Astrocyte (in vitro differentiated cells and primary cell): Measurements from ENCODE around the gene VWA5B1. TPM values are rescaled to one million over a fixed set of nuclear protein-coding genes. Genes with fewer than 3 reads are reported as not detected.

Source experiments
- DNase-seq: peaks from one replicate; pipeline ENCODE4 v3.0.0-alpha.2; 2010; ENCODE audit warnings: low read depth
- FAIRE-seq: peaks from 2 replicates; lab custom pipeline; 2011; peaks lifted over from hg19 to GRCh38; lab: Jason Lieb, UNC
- H2AFZ ChIP-seq: 2 replicates; pipeline ENCODE4 v1.6.0; 2012; ENCODE audit warnings: low read depth, low read length, inconsistent platforms
- H3K27ac ChIP-seq: 2 replicates; pipeline ENCODE4 v1.5.1; 2011; ENCODE audit warnings: low read depth, low read length, inconsistent platforms
- H3K27me3 ChIP-seq: 2 replicates; pipeline ENCODE4 v1.6.0; 2011; ENCODE audit warnings: low read length, inconsistent platforms; ENCODE audit not compliant: insufficient read depth
- H3K36me3 ChIP-seq: 2 replicates; pipeline ENCODE4 v1.5.1; 2011; ENCODE audit warnings: low read length, inconsistent platforms; ENCODE audit not compliant: insufficient read depth
- H3K4me1 ChIP-seq: 2 replicates; pipeline ENCODE4 v1.5.1; 2011; ENCODE audit warnings: low read length, inconsistent platforms; ENCODE audit not compliant: insufficient read depth
- H3K4me2 ChIP-seq: 2 replicates; pipeline ENCODE4 v1.6.0; 2012; ENCODE audit warnings: low read length, inconsistent platforms
- H3K4me3 ChIP-seq: 2 replicates; pipeline ENCODE4 v1.5.1; 2011; ENCODE audit warnings: low read depth, mild to moderate bottlenecking, low read length, inconsistent platforms; ENCODE audit not compliant: insufficient read depth
- H3K79me2 ChIP-seq: 2 replicates; pipeline ENCODE4 v1.6.0; 2012; ENCODE audit warnings: mild to moderate bottlenecking, low read length, inconsistent platforms; ENCODE audit not compliant: insufficient read depth
- H3K9ac ChIP-seq: 2 replicates; pipeline ENCODE4 v1.6.0; 2012; ENCODE audit warnings: mild to moderate bottlenecking, low read length, inconsistent platforms
- H3K9me3 ChIP-seq: 2 replicates; pipeline ENCODE4 v1.5.1; 2012; ENCODE audit warnings: low read depth, mild to moderate bottlenecking, low read length, inconsistent platforms; ENCODE audit not compliant: insufficient read depth
- H4K20me1 ChIP-seq: 2 replicates; pipeline ENCODE4 v1.6.0; 2012; ENCODE audit warnings: low read length, inconsistent platforms; ENCODE audit not compliant: insufficient read depth
- H3K27ac Mint-ChIP-seq: one replicate; pipeline ENCODE4 v1.8.0; 2021; ENCODE audit warnings: mild to moderate bottlenecking, mixed read lengths; ENCODE audit not compliant: unreplicated experiment
- H3K27me3 Mint-ChIP-seq: one replicate; pipeline ENCODE4 v1.8.0; 2021; ENCODE audit warnings: low read depth, mixed read lengths; ENCODE audit not compliant: unreplicated experiment
- H3K36me3 Mint-ChIP-seq: one replicate; pipeline ENCODE4 v1.8.0; 2021; ENCODE audit warnings: low read depth, mixed read lengths; ENCODE audit not compliant: unreplicated experiment
- H3K4me1 Mint-ChIP-seq: one replicate; pipeline ENCODE4 v1.8.0; 2021; ENCODE audit warnings: low read depth, mixed read lengths; ENCODE audit not compliant: unreplicated experiment
- H3K4me3 Mint-ChIP-seq: one replicate; pipeline ENCODE4 v1.8.0; 2021; ENCODE audit warnings: mild to moderate bottlenecking, moderate library complexity, mixed read lengths; ENCODE audit not compliant: unreplicated experiment
- H3K9me3 Mint-ChIP-seq: one replicate; pipeline ENCODE4 v1.8.0; 2021; ENCODE audit warnings: mild to moderate bottlenecking, mixed read lengths; ENCODE audit not compliant: unreplicated experiment
- EZH2 ChIP-seq: IDR thresholded peaks from 2 replicates; pipeline ENCODE4 v1.6.1; 2012; ENCODE audit warnings: mild to moderate bottlenecking, low read length, inconsistent platforms; ENCODE audit not compliant: insufficient read depth
- total RNA-seq: library from RNA; stranded (reverse); gene quantifications from 2 replicates; pipeline ENCODE4 v1.2.1, GENCODE V29; 2021
- TF ChIP-seq, protein P1 (sequence below): IDR thresholded peaks from 2 replicates; pipeline ENCODE4 v1.5.1; 2011; ENCODE audit warnings: low read depth, mild to moderate bottlenecking, inconsistent platforms, low read length, moderate library complexity; ENCODE audit not compliant: insufficient read depth

VWA5B1 gene
- total RNA-seq, 1 donor from 2014 or later: not detected

DNA sequence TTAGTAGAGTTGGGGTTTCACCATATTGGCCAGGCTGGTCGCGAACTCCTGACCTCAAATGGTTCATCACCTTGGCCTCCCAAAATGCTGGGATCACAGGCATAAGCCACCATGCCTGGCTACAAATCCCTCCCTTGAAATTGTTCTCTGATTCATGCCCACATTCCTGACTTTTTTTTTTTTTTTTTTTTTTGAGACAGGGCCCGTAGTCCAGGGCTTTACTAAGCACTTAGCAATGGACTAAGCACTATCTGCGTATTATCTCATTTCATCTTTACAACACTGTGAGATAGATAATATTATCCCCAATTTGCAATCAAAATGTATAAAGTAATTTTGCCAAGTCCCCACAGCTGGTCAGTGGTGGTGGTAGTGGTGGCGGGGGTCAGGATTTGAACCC is 58.9 kb downstream of the VWA5B1 start:
- Mint-ChIP-seq H3K27me3 (peaks cover 35% of the 10 kb centered on the region), H3K27ac (no peak overlapping the region), H3K9me3 (peaks cover 5% of the 10 kb centered on the region), H3K4me3 (no peak overlapping the region), H3K36me3 (no peaks in the 10 kb centered on the region), H3K4me1 (no peaks in the 10 kb centered on the region)
- H3K79me2 ChIP-seq: no peaks in the 10 kb centered on the region
- FAIRE-seq: no peak
- H3K4me1 ChIP-seq: no peaks in the 10 kb centered on the region
- H3K36me3 ChIP-seq: no peaks in the 10 kb centered on the region
- H3K27ac ChIP-seq: no peak overlapping the region
- no peak overlapping the region for H3K4me3 ChIP-seq
- TF ChIP-seq, protein P1, sequence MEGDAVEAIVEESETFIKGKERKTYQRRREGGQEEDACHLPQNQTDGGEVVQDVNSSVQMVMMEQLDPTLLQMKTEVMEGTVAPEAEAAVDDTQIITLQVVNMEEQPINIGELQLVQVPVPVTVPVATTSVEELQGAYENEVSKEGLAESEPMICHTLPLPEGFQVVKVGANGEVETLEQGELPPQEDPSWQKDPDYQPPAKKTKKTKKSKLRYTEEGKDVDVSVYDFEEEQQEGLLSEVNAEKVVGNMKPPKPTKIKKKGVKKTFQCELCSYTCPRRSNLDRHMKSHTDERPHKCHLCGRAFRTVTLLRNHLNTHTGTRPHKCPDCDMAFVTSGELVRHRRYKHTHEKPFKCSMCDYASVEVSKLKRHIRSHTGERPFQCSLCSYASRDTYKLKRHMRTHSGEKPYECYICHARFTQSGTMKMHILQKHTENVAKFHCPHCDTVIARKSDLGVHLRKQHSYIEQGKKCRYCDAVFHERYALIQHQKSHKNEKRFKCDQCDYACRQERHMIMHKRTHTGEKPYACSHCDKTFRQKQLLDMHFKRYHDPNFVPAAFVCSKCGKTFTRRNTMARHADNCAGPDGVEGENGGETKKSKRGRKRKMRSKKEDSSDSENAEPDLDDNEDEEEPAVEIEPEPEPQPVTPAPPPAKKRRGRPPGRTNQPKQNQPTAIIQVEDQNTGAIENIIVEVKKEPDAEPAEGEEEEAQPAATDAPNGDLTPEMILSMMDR: no peak
- no peak for TF ChIP-seq EZH2
- no peaks in the 10 kb centered on the region for H4K20me1 ChIP-seq
- H3K27me3 ChIP-seq: peaks cover 6% of the 10 kb centered on the region
- no peak overlapping the region for H3K4me2 ChIP-seq
- H3K9me3 ChIP-seq: no peaks in the 10 kb centered on the region
- H3K9ac ChIP-seq: no peak overlapping the region
- DNase-seq: no peak
- no peak overlapping the region for H2AFZ ChIP-seq

DNA sequence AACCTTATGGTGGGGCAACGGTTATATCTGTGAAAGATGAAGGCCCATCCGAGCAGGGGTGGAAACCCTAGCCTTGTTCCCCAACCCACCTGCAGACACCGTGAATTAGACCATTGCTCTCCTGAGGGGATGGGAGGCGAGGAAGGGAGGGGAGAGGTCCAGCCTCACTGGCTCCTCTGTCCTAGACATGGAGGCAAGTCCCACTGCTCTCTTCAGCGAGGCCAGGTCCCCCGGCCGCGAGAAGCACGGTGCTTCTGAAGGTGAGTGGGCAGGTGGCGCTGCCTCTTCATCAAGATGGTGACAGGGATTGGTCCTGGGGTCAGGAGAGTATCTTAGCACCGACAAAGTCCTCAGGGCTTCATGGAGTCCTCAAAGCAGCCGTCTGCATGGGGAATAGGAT is 59.3 kb downstream of the VWA5B1 start:
- Histone ChIP-seq H3K36me3 (no peaks in the 10 kb centered on the region), H3K4me3 (no peak overlapping the region), H3K79me2 (no peaks in the 10 kb centered on the region), H3K9me3 (no peaks in the 10 kb centered on the region), H3K4me2 (no peak overlapping the region), H3K9ac (no peak overlapping the region), H3K27me3 (peaks cover 6% of the 10 kb centered on the region), H4K20me1 (no peaks in the 10 kb centered on the region), H3K27ac (no peak overlapping the region), H3K4me1 (no peaks in the 10 kb centered on the region), H2AFZ (no peak overlapping the region)
- Mint-ChIP-seq H3K36me3 (no peaks in the 10 kb centered on the region), H3K9me3 (peaks cover 5% of the 10 kb centered on the region), H3K4me1 (no peaks in the 10 kb centered on the region), H3K4me3 (no peak overlapping the region), H3K27ac (no peak overlapping the region), H3K27me3 (peaks cover 35% of the 10 kb centered on the region)
- TF ChIP-seq, protein P1: no peak
- no peak for TF ChIP-seq EZH2
- DNase-seq (no peak), FAIRE-seq (no peak)

DNA sequence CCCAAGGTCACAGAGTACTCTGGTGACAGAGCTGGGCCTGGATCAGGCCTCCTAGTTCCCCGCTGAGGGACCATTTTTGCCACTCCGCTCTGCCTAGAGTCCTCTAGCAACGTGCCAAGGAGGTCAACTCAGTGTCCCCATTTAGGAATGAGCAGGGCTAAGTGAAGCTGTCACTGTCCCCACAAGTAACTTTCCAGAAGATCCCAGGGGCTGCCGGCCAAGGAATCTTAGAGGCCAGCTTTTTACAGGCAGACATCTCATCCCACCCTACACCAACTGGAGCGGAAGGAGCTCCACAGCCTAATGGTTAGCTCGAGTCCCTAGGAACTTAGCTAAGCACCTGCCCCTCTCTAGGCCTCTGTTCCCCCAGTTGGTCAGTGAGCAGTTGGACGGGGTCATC is 59.7 kb downstream of the VWA5B1 start:
- FAIRE-seq: no peak

More for the DNA sequence above, 59.7 kb downstream of the VWA5B1 start:
- no peak overlapping the region for H3K4me3 Mint-ChIP-seq
- peaks cover 35% of the 10 kb centered on the region for H3K27me3 Mint-ChIP-seq
- no peaks in the 10 kb centered on the region for H3K36me3 ChIP-seq
- H3K79me2 ChIP-seq: no peaks in the 10 kb centered on the region
- H3K9me3 Mint-ChIP-seq: peaks cover 5% of the 10 kb centered on the region
- H3K27me3 ChIP-seq: peaks cover 6% of the 10 kb centered on the region
- H3K36me3 Mint-ChIP-seq: no peaks in the 10 kb centered on the region
- H3K4me1 Mint-ChIP-seq: no peaks in the 10 kb centered on the region
- no peak overlapping the region for H3K4me2 ChIP-seq
- H3K27ac ChIP-seq: no peak overlapping the region
- H3K4me3 ChIP-seq: no peak overlapping the region
- no peak overlapping the region for H2AFZ ChIP-seq
- no peak overlapping the region for H3K9ac ChIP-seq
- no peaks in the 10 kb centered on the region for H4K20me1 ChIP-seq
- no peak for TF ChIP-seq EZH2
- TF ChIP-seq, protein P1: no peak
- DNase-seq: no peak
- no peaks in the 10 kb centered on the region for H3K4me1 ChIP-seq
- no peaks in the 10 kb centered on the region for H3K9me3 ChIP-seq
- no peak overlapping the region for H3K27ac Mint-ChIP-seq
